ENCODE data around the gene PMEPA1. TPM values are rescaled to one million over a fixed set of nuclear protein-coding genes. Genes with fewer than 3 reads are reported as not detected.

PMEPA1 gene
- total and polyA plus RNA-seq, 10 of the 15 experiments (the other 5 are each of a cell fraction or from before 2014, with no cell fraction given), result 0.02 to 0.10 (median 0.04) TPM; not detected in 3

GRCh38 chr20:57598491-57598890 lies 111.3 kb downstream of the PMEPA1 start:
- H3K4me3 ChIP-seq, result no peak overlapping the region
- H3K79me2 ChIP-seq (ENCODE audit: control insufficient read depth, insufficient read depth, low read length), result no peaks in the 10 kb centered on the region
- H2AFZ ChIP-seq (ENCODE audit: control insufficient read depth, low read depth, low read length), result no peak overlapping the region
- FAIRE-seq (no peak), DNase-seq (ENCODE audit: low read depth, low spot score) (no peak), ATAC-seq (no peak)
- whole genome bisulfite sequencing (ENCODE audit: insufficient coverage, insufficient replicate concordance, low lambda C conversion rate, missing lambda C conversion rate), result 64% methylated on average over 5 of the region's 5 CpGs
- no peaks in the 10 kb centered on the region for H3K36me3 ChIP-seq (ENCODE audit: control insufficient read depth in 2 of 2, insufficient read depth in 2 of 2, low read length in 1 of 2)
- CTCF ChIA-PET, result interaction anchor here (0.7 to 4.1 kb wide), 6 partner anchors 56 to 583 kb away, joined by 3 to 20 read pairs (median 4); no protein-coding TSS in a partner anchor
- in situ Hi-C loops (cut with MboI) (loop anchor here (10.0 kb wide), 1 partner anchor 586 kb away; no protein-coding TSS in a partner anchor), intact Hi-C loops (cut with micrococcal nuclease; ENCODE audit: unreplicated experiment) (no loop called here)
- no peak overlapping the region for H3K9ac ChIP-seq (ENCODE audit: control insufficient read depth, insufficient read depth, low read length)
- H3K27me3 ChIP-seq (replicated peaks in 1 of 2; ENCODE audit: control insufficient read depth in 2 of 2, insufficient read depth in 2 of 2, low read length in 1 of 2), result no peaks in the 10 kb centered on the region; a peak in 1 of 4 replicates
- no TSS peak for BruUV-seq (replicated peaks)
- H4K20me1 ChIP-seq (ENCODE audit: control insufficient read depth, insufficient read depth), result no peaks in the 10 kb centered on the region
- SMC1A ChIA-PET (ENCODE audit: uncharacterized antibody, unreplicated experiment), result interaction anchor here (1.0 to 1.8 kb wide), 3 partner anchors 55 to 489 kb away, joined by 3 to 4 read pairs (median 4); no protein-coding TSS in a partner anchor
- no peaks in the 10 kb centered on the region; the same call in 2 of the 3 replicates for H3K9me3 ChIP-seq (replicated peaks; ENCODE audit: control insufficient read depth, insufficient read depth, low read length)
- H3K4me2 ChIP-seq (ENCODE audit: control insufficient read depth, insufficient read depth), result no peak overlapping the region
- RAD21 ChIA-PET (ENCODE audit: unreplicated experiment), result interaction anchor here (0.5 to 3.1 kb wide), 3 partner anchors 21 to 581 kb away, joined by 4 to 14 read pairs (median 4); partner anchors contain the start of gene ZBP1
- POLR2A ChIA-PET, result no interaction called here
- H3K27ac ChIP-seq (ENCODE audit: control insufficient read depth, insufficient read depth), result no peak overlapping the region
- peaks cover 4% of the 10 kb centered on the region for H3K4me1 ChIP-seq (ENCODE audit: control insufficient read depth, insufficient read depth, low read length)
- TF ChIP-seq SUPT20H (IDR thresholded peaks at IDR 0.05; ENCODE audit: borderline replicate concordance, control insufficient read depth, low read depth, low read length) (no peak), POU2F2 (IDR thresholded peaks at IDR 0.05; ENCODE audit: borderline replicate concordance, low read depth, low read length) (no peak), ATF7 (IDR thresholded peaks at IDR 0.05; ENCODE audit: low read depth) (no peak), IRF3 (IDR thresholded peaks at IDR 0.05) (no peak), CEBPB (IDR thresholded peaks at IDR 0.05; ENCODE audit: borderline replicate concordance in 1 of 2, low read depth in 2 of 2, low read length in 2 of 2) (no peak), USF1 (IDR thresholded peaks at IDR 0.05; ENCODE audit: borderline replicate concordance, extremely low read length, insufficient read depth, low read depth, low read length) (no peak), ZBTB33 (IDR thresholded peaks at IDR 0.05) (no peak), YY1 (IDR thresholded peaks at IDR 0.05; ENCODE audit: low read depth, low read length) (no peak), EZH2 (IDR thresholded peaks at IDR 0.05; ENCODE audit: borderline replicate concordance, control insufficient read depth, low read depth, low read length) (no peak), ZNF622 (IDR thresholded peaks at IDR 0.05) (no peak), ZNF592 (IDR thresholded peaks at IDR 0.05) (no peak), HDAC6 (IDR thresholded peaks at IDR 0.05; ENCODE audit: unreplicated experiment) (no peak)
